Fibroblast of pulmonary artery (primary cell): ENCODE data around the gene DDX5.
A peak's percentile ranks its signal among the peaks of the same experiment; 100 is the strongest.

Experiments
- DNase-seq: peaks from one replicate; pipeline ENCODE4 v3.0.0-alpha.2; 2010; ENCODE audit warnings: low read depth
- H3K4me3 ChIP-seq: replicated peaks from 2 replicates; pipeline ENCODE4 v1.5.1; 2011; ENCODE audit warnings: low read depth, mild to moderate bottlenecking, control low read depth, low read length, moderate library complexity
- TF ChIP-seq, protein P1 (sequence below): IDR thresholded peaks from 2 replicates; pipeline ENCODE4 v1.5.1; 2011; ENCODE audit warnings: mild to moderate bottlenecking, control low read depth, low read length, inconsistent platforms; ENCODE audit errors: missing control alignments

The DDX5 gene

DNA sequence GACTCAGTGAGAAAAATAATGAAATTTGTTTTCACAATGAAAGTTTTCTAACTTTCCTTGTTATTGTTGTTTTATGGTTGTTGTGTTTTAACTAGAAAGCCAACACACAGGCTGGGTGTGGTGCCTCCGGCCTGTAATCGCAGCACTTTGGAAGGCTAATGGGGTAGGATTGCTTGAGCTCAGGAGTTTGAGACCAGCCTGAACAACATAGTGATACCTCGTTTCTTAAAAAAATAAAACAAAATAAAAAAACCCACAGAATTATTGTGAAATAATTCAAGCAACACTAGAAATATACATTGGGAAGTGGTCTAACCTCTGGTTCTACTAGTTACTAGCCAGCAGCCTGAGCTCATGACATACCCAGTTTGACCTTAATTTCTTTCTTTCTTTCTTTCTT, 56.5 kb downstream of the DDX5 start:
- TF ChIP-seq, protein P1, sequence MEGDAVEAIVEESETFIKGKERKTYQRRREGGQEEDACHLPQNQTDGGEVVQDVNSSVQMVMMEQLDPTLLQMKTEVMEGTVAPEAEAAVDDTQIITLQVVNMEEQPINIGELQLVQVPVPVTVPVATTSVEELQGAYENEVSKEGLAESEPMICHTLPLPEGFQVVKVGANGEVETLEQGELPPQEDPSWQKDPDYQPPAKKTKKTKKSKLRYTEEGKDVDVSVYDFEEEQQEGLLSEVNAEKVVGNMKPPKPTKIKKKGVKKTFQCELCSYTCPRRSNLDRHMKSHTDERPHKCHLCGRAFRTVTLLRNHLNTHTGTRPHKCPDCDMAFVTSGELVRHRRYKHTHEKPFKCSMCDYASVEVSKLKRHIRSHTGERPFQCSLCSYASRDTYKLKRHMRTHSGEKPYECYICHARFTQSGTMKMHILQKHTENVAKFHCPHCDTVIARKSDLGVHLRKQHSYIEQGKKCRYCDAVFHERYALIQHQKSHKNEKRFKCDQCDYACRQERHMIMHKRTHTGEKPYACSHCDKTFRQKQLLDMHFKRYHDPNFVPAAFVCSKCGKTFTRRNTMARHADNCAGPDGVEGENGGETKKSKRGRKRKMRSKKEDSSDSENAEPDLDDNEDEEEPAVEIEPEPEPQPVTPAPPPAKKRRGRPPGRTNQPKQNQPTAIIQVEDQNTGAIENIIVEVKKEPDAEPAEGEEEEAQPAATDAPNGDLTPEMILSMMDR = no peak
- H3K4me3 ChIP-seq = peak overlapping the region; percentile 47
- peak; percentile 29 for DNase-seq

DNA sequence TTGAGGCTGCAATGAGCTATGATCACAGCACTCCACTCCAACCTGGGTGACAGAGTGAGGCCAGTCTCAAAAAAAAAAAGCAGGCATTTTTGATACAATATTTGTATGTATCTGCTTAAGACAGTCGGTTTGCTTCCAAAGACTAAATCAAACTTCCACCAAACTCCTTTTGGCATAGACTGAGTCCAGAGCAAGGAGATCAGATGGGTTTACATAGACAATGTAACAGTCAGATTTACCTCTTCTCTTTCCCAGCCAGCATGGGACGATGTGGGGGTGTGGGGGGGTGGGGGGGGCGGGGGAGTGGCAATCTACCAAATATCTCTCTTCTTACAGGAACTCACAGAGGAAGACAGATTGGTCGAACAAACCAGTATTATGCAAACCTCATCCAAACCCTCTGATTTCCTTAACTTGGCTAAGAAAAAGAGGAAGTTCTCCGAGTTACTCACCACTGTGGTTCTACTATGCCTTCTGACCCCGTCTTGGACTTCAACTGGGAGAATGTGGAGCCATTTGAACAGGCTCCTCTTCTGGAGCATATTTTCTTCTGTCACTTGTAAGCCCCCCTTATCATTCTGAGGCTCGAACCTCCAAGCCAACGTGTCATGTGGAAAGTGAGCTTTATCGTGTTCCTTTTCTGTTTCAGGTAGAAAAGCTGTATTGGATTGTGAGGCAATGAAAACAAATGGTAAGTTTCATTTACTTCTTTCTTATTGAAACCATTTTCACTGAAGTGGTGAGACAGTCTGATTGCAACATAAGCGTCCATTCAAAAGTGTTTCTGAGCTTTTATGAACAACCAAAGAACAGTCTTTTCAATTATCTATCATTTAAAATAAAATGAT, 57.2 kb downstream of the DDX5 start, which contains the start of gene MILR1:
MILR1 (plus strand) TSS at position 451 of the 848 bp plus-strand sequence; CDS start at position 505, 54 bp downstream.
- TF ChIP-seq, protein P1 = no peak
- DNase-seq = peak; percentile 98
- H3K4me3 ChIP-seq = peak within 1 kb of the TSS; percentile 47
